T-helper 9 cell (primary cell): ENCODE measurements around the gene MRTFA.
"Not testable (repeated sequence)": the region's sequence is repeated elsewhere in the genome, so short reads cannot be mapped to it uniquely, and the experiment has no call there.

Experiments used
- DNase-seq: peaks from one replicate; pipeline ENCODE4 v3.0.0-alpha.2; 2020

Gene MRTFA

GRCh38 chr22:40594346-40594745 is 42.2 kb downstream of the MRTFA start:
- no peak for DNase-seq

DNA sequence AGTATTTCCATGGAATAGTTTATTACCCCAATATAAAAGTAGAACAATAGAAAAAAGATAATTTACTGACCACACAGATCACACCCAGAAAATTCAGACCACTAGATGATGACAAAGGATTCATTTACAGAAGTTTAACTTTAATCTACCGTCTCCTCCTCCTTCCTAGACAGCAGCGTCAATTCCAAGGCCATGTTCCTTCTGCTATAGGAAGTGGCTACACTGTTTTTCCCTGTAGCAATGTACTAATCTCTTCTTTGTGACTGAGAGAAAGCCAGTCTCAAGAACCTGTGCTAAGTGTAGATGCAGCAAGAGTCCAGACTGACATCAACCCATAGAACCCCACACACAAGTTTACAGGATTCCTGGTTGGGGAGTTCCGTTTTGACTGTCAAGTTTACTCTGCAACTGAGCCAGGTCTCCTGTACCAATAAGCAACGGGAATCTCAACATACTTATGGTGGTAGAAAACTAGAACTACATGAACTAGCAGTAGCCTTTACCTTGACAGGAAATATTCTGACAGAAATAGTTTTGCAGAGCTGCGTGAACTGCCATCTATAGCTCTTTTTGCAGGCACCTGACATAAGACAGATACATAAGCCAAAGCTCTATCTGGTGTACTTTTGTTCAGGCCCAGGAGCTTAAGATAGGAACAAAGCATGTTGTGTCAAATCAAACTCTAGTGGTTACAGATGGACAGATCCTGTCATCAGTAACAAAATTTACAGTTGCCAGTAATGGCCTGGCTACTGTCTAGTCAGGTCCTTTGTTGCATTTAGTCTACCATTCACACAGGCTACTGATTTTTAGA is 42.9 kb downstream of the MRTFA start:
- no peak for DNase-seq

GRCh38 chr22:40592352-40593113 is 44.0 kb downstream of the MRTFA start:
- no peak for DNase-seq

DNA sequence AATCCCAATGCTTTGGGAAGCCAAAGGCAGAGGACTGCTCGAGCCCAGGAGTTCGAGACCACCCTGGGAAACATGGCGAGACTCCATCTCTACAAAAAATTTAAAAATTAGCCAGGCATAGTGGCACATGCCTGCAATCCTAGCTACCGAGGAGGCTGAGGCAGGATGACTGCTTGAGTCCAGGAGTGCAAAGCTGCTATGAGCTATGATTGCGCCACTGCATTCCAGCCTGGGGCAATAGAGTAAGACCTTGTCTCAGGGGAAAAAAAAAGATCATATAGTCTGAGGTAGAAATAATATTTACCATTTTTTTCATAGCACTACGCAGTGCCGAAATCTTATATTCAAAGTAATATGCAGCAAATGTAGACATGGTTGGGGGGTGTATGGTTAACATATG is 47.8 kb downstream of the MRTFA start:
- DNase-seq: no peak

- no peak for DNase-seq
Measured at GRCh38 chr22:40586781-40587180, 49.7 kb downstream of the MRTFA start.

DNA sequence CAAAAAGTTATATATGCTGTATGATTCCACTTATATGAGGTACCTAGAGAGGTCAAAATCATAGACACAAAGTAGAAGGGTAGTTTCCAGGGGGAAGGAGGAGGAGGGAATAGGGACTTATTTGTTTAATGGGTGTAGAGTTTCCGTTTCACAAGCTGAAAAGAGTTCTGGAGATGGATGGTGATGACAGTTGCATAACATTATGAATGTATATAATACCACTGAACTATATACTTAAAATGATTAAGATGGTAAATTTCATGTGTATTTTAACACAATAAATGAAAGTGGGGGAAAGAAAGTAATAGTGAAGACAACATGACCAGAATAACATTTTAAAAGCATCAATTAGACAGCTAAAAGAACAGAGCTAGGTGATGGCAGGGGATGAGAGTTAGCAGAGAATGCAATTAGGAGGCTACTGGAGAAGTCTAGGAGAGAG is 51.2 kb downstream of the MRTFA start:
- no peak for DNase-seq

GRCh38 chr22:40584766-40585165 is 51.8 kb downstream of the MRTFA start:
- not testable (repeated sequence) for DNase-seq

- DNase-seq: no peak
Measured at GRCh38 chr22:40583053-40583741, 53.3 kb downstream of the MRTFA start.

GRCh38 chr22:40582063-40582462 is 54.5 kb downstream of the MRTFA start:
- DNase-seq: no peak

DNA sequence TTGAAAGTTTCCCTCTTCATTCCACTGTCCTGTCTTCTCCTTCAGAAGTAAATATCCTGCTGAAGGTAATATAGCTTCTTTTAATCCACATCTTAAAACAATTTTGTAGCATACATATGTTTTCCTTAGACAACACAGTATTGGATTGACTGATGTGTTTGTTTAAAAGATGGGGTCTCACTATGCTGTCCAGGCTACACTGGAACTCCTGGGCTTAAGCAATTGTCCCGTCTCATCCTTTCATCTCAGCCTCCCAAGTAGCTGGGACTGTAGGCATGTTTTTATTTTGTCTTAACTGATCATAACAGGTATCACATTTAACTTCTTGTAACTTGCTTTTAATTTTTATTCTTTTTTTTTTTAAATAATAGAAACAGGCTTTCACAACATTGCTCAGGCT is 55.9 kb downstream of the MRTFA start:
- DNase-seq: no peak

DNA sequence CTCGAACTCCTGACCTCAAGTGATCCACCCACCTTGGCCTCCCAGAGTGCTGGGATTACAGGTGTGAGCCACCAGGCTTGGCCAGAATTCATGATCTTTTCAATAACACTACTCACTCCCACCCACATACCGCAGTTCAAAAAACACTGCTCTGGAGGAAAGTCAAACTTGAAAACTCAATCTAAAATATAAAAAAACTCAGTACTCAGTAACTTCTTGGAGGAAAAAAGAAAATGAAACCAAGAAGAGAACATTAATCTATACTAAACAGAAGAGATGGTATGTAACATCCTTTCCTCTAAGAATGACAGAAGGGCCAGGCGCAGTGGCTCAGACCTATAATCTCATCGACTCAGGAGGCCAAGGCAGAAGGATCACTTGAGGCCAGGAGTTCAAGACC is 58.3 kb downstream of the MRTFA start:
- no peak for DNase-seq

GRCh38 chr22:40572976-40573375 is 63.5 kb downstream of the MRTFA start:
- no peak for DNase-seq

- no peak for DNase-seq
Measured at GRCh38 chr22:40571887-40572286, 64.6 kb downstream of the MRTFA start.

- DNase-seq: no peak
Measured at GRCh38 chr22:40567626-40568328, 68.7 kb downstream of the MRTFA start.

- no peak for DNase-seq
Measured at GRCh38 chr22:40567106-40567505, 69.4 kb downstream of the MRTFA start.

- DNase-seq: no peak
Measured at GRCh38 chr22:40560994-40561515, 75.5 kb downstream of the MRTFA start.

GRCh38 chr22:40560551-40560950 is 76.0 kb downstream of the MRTFA start:
- no peak for DNase-seq

- no peak for DNase-seq
Measured at GRCh38 chr22:40557972-40558371, 78.5 kb downstream of the MRTFA start.

GRCh38 chr22:40556641-40557040 is 79.9 kb downstream of the MRTFA start:
- no peak for DNase-seq

- not testable (repeated sequence) for DNase-seq
Measured at GRCh38 chr22:40554023-40554422, 82.5 kb downstream of the MRTFA start.

DNA sequence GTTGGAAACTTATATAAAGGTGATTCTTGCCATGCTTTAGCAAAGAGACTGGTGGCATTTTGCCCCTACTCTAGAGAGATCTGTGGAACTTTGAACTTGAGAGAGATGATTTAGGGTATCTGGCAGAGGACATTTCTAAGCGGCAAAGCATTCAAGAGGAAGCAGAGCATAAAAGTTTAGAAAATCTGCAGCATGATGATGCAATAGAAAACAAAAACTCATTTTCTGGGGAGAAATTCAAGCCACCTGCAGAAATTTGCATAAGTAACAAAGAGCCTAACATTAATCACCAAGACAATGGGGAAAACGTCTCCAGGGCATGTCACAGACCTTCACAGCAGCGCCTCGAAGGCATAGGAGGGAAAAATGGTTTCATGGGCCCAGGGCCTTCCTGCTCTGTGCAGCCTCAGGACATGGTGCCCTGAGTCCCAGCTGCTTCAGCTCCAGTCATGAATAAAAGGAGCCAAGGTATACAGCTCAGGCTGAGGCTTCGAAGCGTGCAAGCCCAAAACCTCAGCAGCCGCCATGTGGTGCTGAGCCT is 83.4 kb downstream of the MRTFA start:
- no peak for DNase-seq

DNA sequence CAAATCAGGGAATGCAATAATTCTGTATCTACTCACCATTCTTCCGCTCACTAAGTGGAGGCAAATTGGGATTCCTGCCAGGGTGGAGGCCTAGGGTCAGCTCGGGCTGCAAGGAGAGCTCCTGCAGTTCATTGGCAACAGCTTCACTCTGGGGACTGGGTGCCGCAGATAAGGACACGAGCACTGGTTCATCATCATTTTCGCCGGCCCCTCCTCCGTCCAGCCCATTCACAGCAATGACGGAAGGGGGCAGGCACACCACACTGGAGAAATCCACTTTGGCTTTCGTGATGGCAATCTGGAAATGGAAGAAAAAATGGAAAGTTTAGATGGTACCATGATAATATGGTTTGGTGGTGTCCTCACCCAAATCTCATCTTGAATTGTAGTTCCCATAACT is 84.4 kb downstream of the MRTFA start:
- DNase-seq: no peak
